PFSK-1 (cell line): ENCODE measurements around the gene SLC9A3.

Experiments used
- FOXP2 ChIP-seq: optimal IDR thresholded peaks from 2 replicates; pipeline ENCODE3; 2011; ENCODE audit warnings: borderline replicate concordance, control low read depth, inconsistent platforms; ENCODE audit not compliant: insufficient read depth; ENCODE audit errors: extremely low read length, extremely low read depth
- POLR2AphosphoS5 ChIP-seq: IDR thresholded peaks from 2 replicates; pipeline ENCODE4 v1.6.1; 2012; ENCODE audit warnings: low read depth, mild to moderate bottlenecking, control low read depth, low read length, moderate library complexity
- REST ChIP-seq, 2 experiments: IDR thresholded peaks; 2 replicates each; pipeline versions ENCODE4 v1.6.1 to v1.8.0; 2011 to 2012; ENCODE audit warnings: low read depth in 2 of 2, low read length in 2 of 2, control low read depth in 1 of 2, inconsistent platforms in 1 of 2, mild to moderate bottlenecking in 1 of 2, moderate library complexity in 1 of 2; ENCODE audit not compliant: insufficient read depth in 1 of 2
- SIN3A ChIP-seq: IDR thresholded peaks from 2 replicates; pipeline ENCODE4 v1.6.1; 2012; ENCODE audit warnings: mild to moderate bottlenecking, low read length, moderate library complexity, borderline replicate concordance; ENCODE audit not compliant: insufficient read depth
- TAF1 ChIP-seq: IDR thresholded peaks from 2 replicates; pipeline ENCODE4 v1.6.1; 2012; ENCODE audit warnings: low read length, control low read depth, borderline replicate concordance; ENCODE audit not compliant: insufficient read depth

Gene SLC9A3

GRCh38 chr5:532521-533242 lies 8.4 kb upstream of the SLC9A3 start:
- no peak for TF ChIP-seq FOXP2
- no peak for TF ChIP-seq REST (IDR thresholded peaks at IDR 0.05; ENCODE audit: insufficient read depth in 1 of 2, low read depth in 2 of 2, low read length in 2 of 2)
- no peak for TF ChIP-seq POLR2AphosphoS5
- no peak for TF ChIP-seq TAF1
- no peak for TF ChIP-seq SIN3A

- TF ChIP-seq SIN3A (no peak), TAF1 (no peak), FOXP2 (no peak), REST (IDR thresholded peaks at IDR 0.05; ENCODE audit: insufficient read depth in 1 of 2, low read depth in 2 of 2, low read length in 2 of 2) (no peak), POLR2AphosphoS5 (no peak)
These were observed 7.6 kb upstream of the SLC9A3 start for GRCh38 chr5:531749-532315.

- TF ChIP-seq SIN3A (no peak), POLR2AphosphoS5 (no peak), FOXP2 (no peak), TAF1 (no peak), REST (IDR thresholded peaks at IDR 0.05; ENCODE audit: insufficient read depth in 1 of 2, low read depth in 2 of 2, low read length in 2 of 2) (no peak)
These were observed 7.0 kb upstream of the SLC9A3 start for GRCh38 chr5:531101-531748.

GRCh38 chr5:530001-530955 lies 6.0 kb upstream of the SLC9A3 start:
- TF ChIP-seq FOXP2 (no peak), POLR2AphosphoS5 (no peak), REST (IDR thresholded peaks at IDR 0.05; ENCODE audit: insufficient read depth in 1 of 2, low read depth in 2 of 2, low read length in 2 of 2) (no peak), TAF1 (no peak), SIN3A (no peak)
